Measurements from ENCODE around the gene PRRT1.
A peak's percentile ranks its signal among the peaks of the same experiment; 100 is the strongest.

The PRRT1 gene

GRCh38 chr6:32127717-32128592 is 23.8 kb downstream of the PRRT1 start, which contains the start of gene ATF6B:
Gene ATF6B (minus strand): TSS chr6:32128246. CDS start chr6:32128207, 39 bp downstream.
- peak; percentile 84 to 100 (median 98) for DNase-seq

GRCh38 chr6:32127409-32127716 is 24.4 kb downstream of the PRRT1 start:
- DNase-seq: no peak

- no peak for DNase-seq
Measured at GRCh38 chr6:32126880-32127279, 24.9 kb downstream of the PRRT1 start.

GRCh38 chr6:32123681-32124080 is 28.1 kb downstream of the PRRT1 start:
- no peak for DNase-seq

GRCh38 chr6:32120573-32121059 is 31.1 kb downstream of the PRRT1 start:
- DNase-seq: no peak

GRCh38 chr6:32118782-32119628 is 32.7 kb downstream of the PRRT1 start:
- DNase-seq: peak; percentile 16 to 93 (median 79)

GRCh38 chr6:32117461-32117860 is 34.3 kb downstream of the PRRT1 start:
- DNase-seq: no peak

- DNase-seq: no peak
Measured at GRCh38 chr6:32116674-32117073, 35.1 kb downstream of the PRRT1 start.

GRCh38 chr6:32115623-32116022 is 36.1 kb downstream of the PRRT1 start:
- DNase-seq: no peak

- DNase-seq: no peak
Measured at GRCh38 chr6:32114796-32115195, 36.9 kb downstream of the PRRT1 start.

- DNase-seq: peak in 48 of 58 donors; percentile 16 to 83 (median 50)
Measured at GRCh38 chr6:32113386-32114352, 38.1 kb downstream of the PRRT1 start.

- DNase-seq: no peak
Measured at GRCh38 chr6:32112431-32112980, 39.2 kb downstream of the PRRT1 start.

- no peak for DNase-seq
Measured at GRCh38 chr6:32111424-32112066, 40.2 kb downstream of the PRRT1 start.

GRCh38 chr6:32110632-32111031 is 41.1 kb downstream of the PRRT1 start:
- DNase-seq: no peak

- no peak for DNase-seq
Measured at GRCh38 chr6:32109765-32110160, 42.0 kb downstream of the PRRT1 start.

GRCh38 chr6:32109114-32109764 is 42.5 kb downstream of the PRRT1 start, which contains the start of gene TNXB:
Gene TNXB (minus strand): TSS chr6:32109338. CDS start chr6:32098198, 11,140 bp downstream.
- no peak for DNase-seq

- DNase-seq: no peak
Measured at GRCh38 chr6:32108727-32109113, 43.0 kb downstream of the PRRT1 start.

- DNase-seq: no peak
Measured at GRCh38 chr6:32108094-32108627, 43.6 kb downstream of the PRRT1 start.

- DNase-seq: no peak
Measured at GRCh38 chr6:32107406-32107805, 44.3 kb downstream of the PRRT1 start.
